HG03457 (cell line): ENCODE data around the gene TM7SF3.
"Not testable (repeated sequence)": the region's sequence is repeated elsewhere in the genome, so short reads cannot be mapped to it uniquely, and the experiment has no call there.

Source experiments
- ATAC-seq: cut with Tn5 transposase; IDR thresholded peaks from one replicate; pipeline ENCODE4 v1.9.1; 2021; ENCODE audit warnings: moderate number of reproducible peaks; ENCODE audit not compliant: unreplicated experiment

Gene TM7SF3

GRCh38 chr12:27017163-27017823, 3.1 kb upstream of the TM7SF3 start:
- not testable (repeated sequence) for ATAC-seq

- no peak for ATAC-seq
Observed at GRCh38 chr12:27015730-27016076, 1.5 kb upstream of the TM7SF3 start.

GRCh38 chr12:27014859-27015729, 910 bp upstream of the TM7SF3 start:
- ATAC-seq: no peak

GRCh38 chr12:27013611-27014084, 536 bp downstream of the TM7SF3 start:
- ATAC-seq: peak; percentile 4

- no peak for ATAC-seq
Observed at GRCh38 chr12:27012982-27013255, 1.3 kb downstream of the TM7SF3 start.

GRCh38 chr12:27012239-27012981, 1.8 kb downstream of the TM7SF3 start:
- ATAC-seq: no peak

- ATAC-seq: no peak
Observed at GRCh38 chr12:27009881-27010301, 4.3 kb downstream of the TM7SF3 start.

GRCh38 chr12:27008081-27008480, 6.1 kb downstream of the TM7SF3 start:
- ATAC-seq: no peak

- ATAC-seq: no peak
Observed at GRCh38 chr12:27006797-27007467, 7.3 kb downstream of the TM7SF3 start.

GRCh38 chr12:27005495-27005894, 8.7 kb downstream of the TM7SF3 start:
- no peak for ATAC-seq

- no peak for ATAC-seq
Observed at GRCh38 chr12:27003421-27004381, 10.5 kb downstream of the TM7SF3 start.

GRCh38 chr12:27002141-27002540, 12.0 kb downstream of the TM7SF3 start:
- ATAC-seq: no peak

- no peak for ATAC-seq
Observed at GRCh38 chr12:27001663-27002062, 12.5 kb downstream of the TM7SF3 start.

- no peak for ATAC-seq
Observed at GRCh38 chr12:27000961-27001360, 13.2 kb downstream of the TM7SF3 start.

- no peak for ATAC-seq
Observed at GRCh38 chr12:26997003-26997402, 17.2 kb downstream of the TM7SF3 start.

- no peak for ATAC-seq
Observed at GRCh38 chr12:26995706-26996105, 18.5 kb downstream of the TM7SF3 start.

- no peak for ATAC-seq
Observed at GRCh38 chr12:26994109-26994508, 20.1 kb downstream of the TM7SF3 start.

- ATAC-seq: no peak
Observed at GRCh38 chr12:26991826-26992225, 22.4 kb downstream of the TM7SF3 start.

- no peak for ATAC-seq
Observed at GRCh38 chr12:26989873-26990272, 24.3 kb downstream of the TM7SF3 start.

GRCh38 chr12:26988703-26989102, 25.5 kb downstream of the TM7SF3 start:
- no peak for ATAC-seq
